IMR-90 (cell line): Measurements from ENCODE around the gene CD86. TPM values are rescaled to one million over a fixed set of nuclear protein-coding genes. Genes with fewer than 3 reads are reported as not detected.

ENCODE experiments used
- ATAC-seq: fragments of 200-7000 bp; cut with Tn5 transposase; 2 replicates; pipeline ENCODE4 v1.9.1; 2020; ENCODE audit warnings: low read depth, mild to moderate bottlenecking, moderate library complexity
- BruUV-seq: library from RNA; stranded (reverse); fragments of 400-500 nt; replicated peaks from 2 replicates; lab custom pipeline; 2021; lab: Mats Ljungman, UMichigan
- CTCF ChIA-PET: fragments of 300-600 bp; formaldehyde crosslinking; extraction: SDS; loops from one replicate; lab custom pipeline; 2021; ENCODE audit warnings: antibody characterized with exemption; lab: Yijun Ruan, JAX
- POLR2A ChIA-PET: fragments of 300-600 bp; sonication (Branson Sonifier 250); formaldehyde crosslinking; loops from one replicate; lab custom pipeline; 2022; ENCODE audit warnings: antibody characterized with exemption; ENCODE audit not compliant: unreplicated experiment; lab: Charles Lee
- DNase-seq: peaks from one replicate; pipeline ENCODE4 v3.0.0; 2013
- H2AFZ ChIP-seq: replicated peaks from 2 replicates; pipeline ENCODE3; 2013; ENCODE audit warnings: low read length, mild to moderate bottlenecking; ENCODE audit not compliant: poor library complexity
- H2AK5ac ChIP-seq: 2 replicates; pipeline ENCODE4 v1.6.1; 2013; ENCODE audit warnings: low read depth, low read length, inconsistent platforms
- H2AK9ac ChIP-seq: replicated peaks from 2 replicates; pipeline ENCODE3; 2013; ENCODE audit warnings: mild to moderate bottlenecking, low read depth, low read length, moderate library complexity; ENCODE audit not compliant: poor library complexity
- H2BK120ac ChIP-seq: 2 replicates; pipeline ENCODE4 v1.6.1; 2013; ENCODE audit warnings: low read depth, low read length, inconsistent platforms
- H2BK15ac ChIP-seq: 3 replicates; pipeline ENCODE4 v1.6.1; 2013; ENCODE audit warnings: low read depth, low read length, inconsistent platforms
- H2BK20ac ChIP-seq: 2 replicates; pipeline ENCODE4 v1.6.1; 2013; ENCODE audit warnings: low read depth, mild to moderate bottlenecking, inconsistent platforms, low read length, moderate library complexity
- H2BK5ac ChIP-seq: 2 replicates; pipeline ENCODE4 v1.6.1; 2013; ENCODE audit warnings: mild to moderate bottlenecking, low read depth, low read length, inconsistent platforms; ENCODE audit not compliant: poor library complexity, severe bottlenecking
- H3K14ac ChIP-seq: replicated peaks from 2 replicates; pipeline ENCODE4 v1.6.1; 2013; ENCODE audit warnings: low read depth, low read length, inconsistent platforms
- H3K18ac ChIP-seq: 2 replicates; pipeline ENCODE4 v1.6.1; 2013; ENCODE audit warnings: low read depth, low read length, control low read depth
- H3K23ac ChIP-seq: 2 replicates; pipeline ENCODE4 v1.6.1; 2013; ENCODE audit warnings: low read depth, low read length, inconsistent platforms
- H3K27ac ChIP-seq: 2 replicates; pipeline ENCODE4 v1.5.1; 2013; ENCODE audit warnings: mild to moderate bottlenecking, control low read depth, low read length; ENCODE audit not compliant: insufficient read depth
- H3K27me3 ChIP-seq: 2 replicates; pipeline ENCODE4 v1.6.1; 2013; ENCODE audit warnings: low read length; ENCODE audit not compliant: control insufficient read depth, insufficient read depth
- H3K36me3 ChIP-seq: 2 replicates; pipeline ENCODE4 v1.6.1; 2013; ENCODE audit warnings: low read length, mixed read lengths; ENCODE audit not compliant: control insufficient read depth, insufficient read depth
- H3K4ac ChIP-seq: 2 replicates; pipeline ENCODE4 v1.6.1; 2013; ENCODE audit warnings: low read depth, low read length, inconsistent platforms
- H3K4me1 ChIP-seq: 2 replicates; pipeline ENCODE4 v1.6.1; 2013; ENCODE audit warnings: low read length, mixed read lengths; ENCODE audit not compliant: control insufficient read depth, insufficient read depth
- H3K4me2 ChIP-seq: 2 replicates; pipeline ENCODE4 v1.6.1; 2013; ENCODE audit warnings: low read depth, mild to moderate bottlenecking, control low read depth, low read length, moderate library complexity
- H3K4me3 ChIP-seq: 2 replicates; pipeline ENCODE4 v1.5.1; 2013; ENCODE audit warnings: low read depth, mild to moderate bottlenecking, control low read depth, low read length, moderate library complexity; ENCODE audit not compliant: insufficient read depth
- H3K56ac ChIP-seq: 2 replicates; pipeline ENCODE4 v1.6.1; 2013; ENCODE audit warnings: low read length, inconsistent platforms; ENCODE audit not compliant: insufficient read depth; ENCODE audit errors: extremely low read depth
- H3K79me1 ChIP-seq, 2 experiments: 2 replicates each; pipeline ENCODE4 v1.6.1; 2013; ENCODE audit warnings: low read length in 2 of 2, inconsistent platforms in 1 of 2, low read depth in 1 of 2
- H3K9ac ChIP-seq: 2 replicates; pipeline ENCODE4 v1.6.1; 2013; ENCODE audit warnings: low read depth, low read length, control low read depth
- H3K9me1 ChIP-seq: 2 replicates; pipeline ENCODE4 v1.6.1; 2013; ENCODE audit warnings: low read length, inconsistent platforms; ENCODE audit not compliant: insufficient read depth
- H3K9me3 ChIP-seq: 2 replicates; pipeline ENCODE4 v1.6.1; 2013; ENCODE audit warnings: low read length; ENCODE audit not compliant: control insufficient read depth, insufficient read depth
- H4K20me1 ChIP-seq: 2 replicates; pipeline ENCODE4 v1.6.1; 2013; ENCODE audit warnings: low read length, inconsistent platforms; ENCODE audit not compliant: insufficient read depth
- H4K5ac ChIP-seq: 2 replicates; pipeline ENCODE4 v1.6.1; 2013; ENCODE audit warnings: mild to moderate bottlenecking, low read depth, low read length, control low read depth
- H4K8ac ChIP-seq, 2 experiments: 2 replicates each; pipeline ENCODE4 v1.6.1; 2013; ENCODE audit warnings: low read depth in 2 of 2, low read length in 2 of 2, control low read depth in 1 of 2, inconsistent platforms in 1 of 2
- H4K91ac ChIP-seq: 2 replicates; pipeline ENCODE4 v1.6.1; 2013; ENCODE audit warnings: low read depth, low read length, inconsistent platforms; ENCODE audit not compliant: insufficient read depth
- BHLHE40 ChIP-seq: fragments of 150-350 bp; IDR thresholded peaks from 2 replicates; pipeline ENCODE4 v1.6.1; 2016; ENCODE audit warnings: mild to moderate bottlenecking, low read depth, low read length
- CHD1 ChIP-seq: IDR thresholded peaks from 2 replicates; pipeline ENCODE4 v1.6.1; 2012; ENCODE audit warnings: low read depth, low read length, improper control_type of control experiment
- FOS ChIP-seq: fragments of 150-350 bp; IDR thresholded peaks from 2 replicates; pipeline ENCODE4 v1.6.1; 2016; ENCODE audit warnings: low read depth, low read length
- MAFK ChIP-seq: IDR thresholded peaks from 2 replicates; pipeline ENCODE4 v1.6.1; 2012; ENCODE audit warnings: low read depth, low read length, improper control_type of control experiment
- MXI1 ChIP-seq: IDR thresholded peaks from 2 replicates; pipeline ENCODE4 v1.6.1; 2012; ENCODE audit warnings: low read depth, mild to moderate bottlenecking, low read length, moderate library complexity, borderline replicate concordance
- NFE2L2 ChIP-seq: fragments of 150-350 bp; IDR thresholded peaks from 2 replicates; pipeline ENCODE4 v1.6.1; 2016; ENCODE audit warnings: low read depth, mild to moderate bottlenecking, low read length
- POLR2A ChIP-seq: IDR thresholded peaks from 2 replicates; pipeline ENCODE4 v1.6.1; 2012; ENCODE audit warnings: mild to moderate bottlenecking, low read depth, low read length
- RFX5 ChIP-seq: IDR thresholded peaks from 2 replicates; pipeline ENCODE4 v1.8.0; 2012; ENCODE audit warnings: low read depth, mild to moderate bottlenecking, low read length, moderate library complexity
- SMC3 ChIP-seq: fragments of 150-350 bp; IDR thresholded peaks from 2 replicates; pipeline ENCODE4 v1.6.1; 2016; ENCODE audit warnings: low read depth, mild to moderate bottlenecking, antibody characterized with exemption, low read length, moderate library complexity
- USF2 ChIP-seq: fragments of 150-350 bp; IDR thresholded peaks from 2 replicates; pipeline ENCODE4 v1.6.1; 2017; ENCODE audit warnings: mild to moderate bottlenecking, antibody characterized with exemption, low read length, low read depth
- WGBS, 2 experiments: methylation state at CpG; one replicate each; pipeline versions ENCODE4 v1.1.5 to v1.1.7; 2013; ENCODE audit warnings: missing lambda C conversion rate in 2 of 2; ENCODE audit not compliant: insufficient read length in 1 of 2; ENCODE audit errors: extremely low coverage in 2 of 2; 5-methylcytosine and 5-hydroxymethylcytosine counted together
- dilution Hi-C: fragments of 300-500 bp; cut with HindIII; formaldehyde crosslinking; loops from one replicate; pipeline ENCODE4 v1.14.3; 2018; ENCODE audit warnings: low sequenced_read_pairs; ENCODE audit not compliant: unreplicated experiment
- in situ Hi-C: fragments of 300-500 bp; cut with MboI; formaldehyde crosslinking; loops from 3 replicates; pipeline ENCODE4 v1.14.3; 2019; ENCODE audit warnings: low sequenced_read_pairs, inconsistent platforms, mixed read lengths
- intact Hi-C: fragments of 100-400 bp; cut with micrococcal nuclease; formaldehyde crosslinking; loops from 2 replicates; pipeline ENCODE4 v1.10.0; 2022
- polyA plus RNA-seq, 3 experiments: library from polyadenylated mRNA; depleted of rRNA; stranded (reverse); fragments of >200 nt; gene quantifications; 2 replicates each; pipeline ENCODE4 v1.2.3, GENCODE V29; 2012; ENCODE audit warnings: low replicate concordance in 1 of 3
- total RNA-seq: library from RNA; depleted of rRNA; stranded (reverse); fragments of >200 nt; gene quantifications from 2 replicates; pipeline ENCODE4 v1.2.3, GENCODE V29; 2012
- TF ChIP-seq, protein P1 (sequence below): conservative IDR thresholded peaks from 2 replicates; pipeline ENCODE4 v1.5.1; 2012; ENCODE audit warnings: mild to moderate bottlenecking, low read depth, low read length, improper control_type of control experiment

CD86 gene
- total and polyA plus RNA-seq, 2 of the 4 experiments (the other 2 are of a cell fraction), result not detected

- CTCF ChIA-PET, result no interaction called here
- H2BK15ac ChIP-seq, result no peak overlapping the region
- no peak overlapping the region for H3K18ac ChIP-seq
- H3K9ac ChIP-seq, result no peak overlapping the region
- H3K79me1 ChIP-seq, result no peaks in the 10 kb centered on the region
- no peak for DNase-seq
- POLR2A ChIA-PET, result no interaction called here
- H2AK5ac ChIP-seq, result no peak overlapping the region
- no peaks in the 10 kb centered on the region for H4K20me1 ChIP-seq
- no peak for ATAC-seq
- no peak overlapping the region for H2BK120ac ChIP-seq
- dilution Hi-C loops, result no loop called here
- H4K5ac ChIP-seq, result no peak overlapping the region
- H3K14ac ChIP-seq, result no peak overlapping the region
- no peak overlapping the region for H3K23ac ChIP-seq
- WGBS, 2 experiments, result no CpG with 5 or more reads among the region's 2 CpGs
- no peak overlapping the region for H3K4me3 ChIP-seq
- no peak overlapping the region for H2AK9ac ChIP-seq
- no peak overlapping the region for H4K91ac ChIP-seq
- H3K9me3 ChIP-seq, result no peaks in the 10 kb centered on the region
- in situ Hi-C loops, result no loop called here
- no peak overlapping the region for H2BK20ac ChIP-seq
- no peak overlapping the region for H3K4me2 ChIP-seq
- no peak overlapping the region for H4K8ac ChIP-seq
- no peaks in the 10 kb centered on the region for H3K36me3 ChIP-seq
- H3K27ac ChIP-seq, result no peak overlapping the region
- TF ChIP-seq MAFK (no peak), RFX5 (no peak), CHD1 (no peak), NFE2L2 (no peak), USF2 (no peak), POLR2A (no peak), BHLHE40 (no peak), SMC3 (no peak), FOS (no peak), MXI1 (no peak)
- TF ChIP-seq, protein P1, sequence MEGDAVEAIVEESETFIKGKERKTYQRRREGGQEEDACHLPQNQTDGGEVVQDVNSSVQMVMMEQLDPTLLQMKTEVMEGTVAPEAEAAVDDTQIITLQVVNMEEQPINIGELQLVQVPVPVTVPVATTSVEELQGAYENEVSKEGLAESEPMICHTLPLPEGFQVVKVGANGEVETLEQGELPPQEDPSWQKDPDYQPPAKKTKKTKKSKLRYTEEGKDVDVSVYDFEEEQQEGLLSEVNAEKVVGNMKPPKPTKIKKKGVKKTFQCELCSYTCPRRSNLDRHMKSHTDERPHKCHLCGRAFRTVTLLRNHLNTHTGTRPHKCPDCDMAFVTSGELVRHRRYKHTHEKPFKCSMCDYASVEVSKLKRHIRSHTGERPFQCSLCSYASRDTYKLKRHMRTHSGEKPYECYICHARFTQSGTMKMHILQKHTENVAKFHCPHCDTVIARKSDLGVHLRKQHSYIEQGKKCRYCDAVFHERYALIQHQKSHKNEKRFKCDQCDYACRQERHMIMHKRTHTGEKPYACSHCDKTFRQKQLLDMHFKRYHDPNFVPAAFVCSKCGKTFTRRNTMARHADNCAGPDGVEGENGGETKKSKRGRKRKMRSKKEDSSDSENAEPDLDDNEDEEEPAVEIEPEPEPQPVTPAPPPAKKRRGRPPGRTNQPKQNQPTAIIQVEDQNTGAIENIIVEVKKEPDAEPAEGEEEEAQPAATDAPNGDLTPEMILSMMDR, result no peak
- no peaks in the 10 kb centered on the region for H3K9me1 ChIP-seq
- intact Hi-C loops, result no loop called here
- H3K4me1 ChIP-seq, result no peaks in the 10 kb centered on the region
- no peak overlapping the region for H2BK5ac ChIP-seq
- BruUV-seq, result no TSS peak
- no peak overlapping the region for H3K4ac ChIP-seq
- no peak overlapping the region for H2AFZ ChIP-seq
- H3K27me3 ChIP-seq, result peaks cover 20% of the 10 kb centered on the region
- H3K56ac ChIP-seq, result no peak overlapping the region
Measured at GRCh38 chr3:122024800-122025199, 30.4 kb upstream of the CD86 start.
